OCI-LY7 (cell line): ENCODE results near the gene MXD1.

Experiments
- EZH2phosphoT487 ChIP-seq: fragments of 200-600 bp; sonication (generic); IDR thresholded peaks from 2 replicates; pipeline ENCODE4 v1.6.1; 2018; ENCODE audit warnings: low read depth, borderline replicate concordance, mild to moderate bottlenecking, mixed run types, antibody characterized with exemption, low read length, moderate library complexity, mixed read lengths
- TF ChIP-seq, protein P1 (sequence below): fragments of 200-600 bp; sonication (generic); conservative IDR thresholded peaks from 2 replicates; pipeline ENCODE4 v1.5.1; 2014; ENCODE audit warnings: mild to moderate bottlenecking, antibody characterized with exemption, low read length, moderate library complexity, mixed read lengths

DNA sequence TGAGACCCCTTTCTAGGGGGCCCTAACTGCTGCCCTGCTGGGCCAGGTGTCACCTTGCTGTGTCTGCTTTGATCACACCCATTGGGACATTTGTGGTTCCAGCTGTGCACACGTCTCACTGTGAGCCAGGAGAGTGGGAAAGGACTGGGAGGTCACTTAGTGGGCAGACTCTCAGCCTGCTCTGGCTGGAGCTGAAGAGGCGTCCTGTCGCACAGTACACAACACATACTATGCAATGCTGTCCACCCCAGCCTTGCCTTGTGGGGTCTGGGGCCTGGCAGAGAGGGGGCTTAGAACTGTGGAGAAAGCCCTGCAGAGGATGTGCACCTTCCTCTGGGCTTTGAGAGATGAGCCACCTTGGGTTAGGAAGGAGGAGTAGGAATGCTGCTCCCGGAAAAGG, 71.8 kb downstream of the MXD1 start:
- TF ChIP-seq, protein P1, sequence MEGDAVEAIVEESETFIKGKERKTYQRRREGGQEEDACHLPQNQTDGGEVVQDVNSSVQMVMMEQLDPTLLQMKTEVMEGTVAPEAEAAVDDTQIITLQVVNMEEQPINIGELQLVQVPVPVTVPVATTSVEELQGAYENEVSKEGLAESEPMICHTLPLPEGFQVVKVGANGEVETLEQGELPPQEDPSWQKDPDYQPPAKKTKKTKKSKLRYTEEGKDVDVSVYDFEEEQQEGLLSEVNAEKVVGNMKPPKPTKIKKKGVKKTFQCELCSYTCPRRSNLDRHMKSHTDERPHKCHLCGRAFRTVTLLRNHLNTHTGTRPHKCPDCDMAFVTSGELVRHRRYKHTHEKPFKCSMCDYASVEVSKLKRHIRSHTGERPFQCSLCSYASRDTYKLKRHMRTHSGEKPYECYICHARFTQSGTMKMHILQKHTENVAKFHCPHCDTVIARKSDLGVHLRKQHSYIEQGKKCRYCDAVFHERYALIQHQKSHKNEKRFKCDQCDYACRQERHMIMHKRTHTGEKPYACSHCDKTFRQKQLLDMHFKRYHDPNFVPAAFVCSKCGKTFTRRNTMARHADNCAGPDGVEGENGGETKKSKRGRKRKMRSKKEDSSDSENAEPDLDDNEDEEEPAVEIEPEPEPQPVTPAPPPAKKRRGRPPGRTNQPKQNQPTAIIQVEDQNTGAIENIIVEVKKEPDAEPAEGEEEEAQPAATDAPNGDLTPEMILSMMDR, result no peak
- TF ChIP-seq EZH2phosphoT487, result no peak
